ENCODE data around the gene ABLIM2.
A peak's percentile ranks its signal among the peaks of the same experiment; 100 is the strongest.

The ABLIM2 gene

DNA sequence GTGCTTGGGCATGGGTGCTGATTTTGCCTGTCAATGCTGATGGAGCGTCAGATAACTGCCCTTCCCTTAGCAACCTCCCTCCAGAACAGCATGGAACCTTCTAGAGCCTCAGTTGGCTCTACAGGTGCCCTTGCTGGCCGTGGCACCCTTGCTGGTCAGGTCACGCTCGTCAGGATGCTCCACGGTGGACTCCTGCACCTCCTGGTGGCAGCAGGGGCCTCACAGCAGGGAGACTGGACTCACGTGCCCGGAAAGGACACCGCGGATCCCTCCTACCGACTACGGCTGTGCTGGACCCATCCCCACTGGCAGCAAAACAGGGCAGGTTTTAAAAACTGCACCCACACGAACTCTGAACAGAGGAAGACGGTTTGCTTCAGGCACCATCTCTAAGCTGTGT is 136.8 kb downstream of the ABLIM2 start:
- no peak overlapping the region for H3K27ac ChIP-seq
- TF ChIP-seq, protein P1, sequence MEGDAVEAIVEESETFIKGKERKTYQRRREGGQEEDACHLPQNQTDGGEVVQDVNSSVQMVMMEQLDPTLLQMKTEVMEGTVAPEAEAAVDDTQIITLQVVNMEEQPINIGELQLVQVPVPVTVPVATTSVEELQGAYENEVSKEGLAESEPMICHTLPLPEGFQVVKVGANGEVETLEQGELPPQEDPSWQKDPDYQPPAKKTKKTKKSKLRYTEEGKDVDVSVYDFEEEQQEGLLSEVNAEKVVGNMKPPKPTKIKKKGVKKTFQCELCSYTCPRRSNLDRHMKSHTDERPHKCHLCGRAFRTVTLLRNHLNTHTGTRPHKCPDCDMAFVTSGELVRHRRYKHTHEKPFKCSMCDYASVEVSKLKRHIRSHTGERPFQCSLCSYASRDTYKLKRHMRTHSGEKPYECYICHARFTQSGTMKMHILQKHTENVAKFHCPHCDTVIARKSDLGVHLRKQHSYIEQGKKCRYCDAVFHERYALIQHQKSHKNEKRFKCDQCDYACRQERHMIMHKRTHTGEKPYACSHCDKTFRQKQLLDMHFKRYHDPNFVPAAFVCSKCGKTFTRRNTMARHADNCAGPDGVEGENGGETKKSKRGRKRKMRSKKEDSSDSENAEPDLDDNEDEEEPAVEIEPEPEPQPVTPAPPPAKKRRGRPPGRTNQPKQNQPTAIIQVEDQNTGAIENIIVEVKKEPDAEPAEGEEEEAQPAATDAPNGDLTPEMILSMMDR (conservative IDR thresholded peaks at IDR 0.05): no peak; the same call in 1 of the 2 replicates

DNA sequence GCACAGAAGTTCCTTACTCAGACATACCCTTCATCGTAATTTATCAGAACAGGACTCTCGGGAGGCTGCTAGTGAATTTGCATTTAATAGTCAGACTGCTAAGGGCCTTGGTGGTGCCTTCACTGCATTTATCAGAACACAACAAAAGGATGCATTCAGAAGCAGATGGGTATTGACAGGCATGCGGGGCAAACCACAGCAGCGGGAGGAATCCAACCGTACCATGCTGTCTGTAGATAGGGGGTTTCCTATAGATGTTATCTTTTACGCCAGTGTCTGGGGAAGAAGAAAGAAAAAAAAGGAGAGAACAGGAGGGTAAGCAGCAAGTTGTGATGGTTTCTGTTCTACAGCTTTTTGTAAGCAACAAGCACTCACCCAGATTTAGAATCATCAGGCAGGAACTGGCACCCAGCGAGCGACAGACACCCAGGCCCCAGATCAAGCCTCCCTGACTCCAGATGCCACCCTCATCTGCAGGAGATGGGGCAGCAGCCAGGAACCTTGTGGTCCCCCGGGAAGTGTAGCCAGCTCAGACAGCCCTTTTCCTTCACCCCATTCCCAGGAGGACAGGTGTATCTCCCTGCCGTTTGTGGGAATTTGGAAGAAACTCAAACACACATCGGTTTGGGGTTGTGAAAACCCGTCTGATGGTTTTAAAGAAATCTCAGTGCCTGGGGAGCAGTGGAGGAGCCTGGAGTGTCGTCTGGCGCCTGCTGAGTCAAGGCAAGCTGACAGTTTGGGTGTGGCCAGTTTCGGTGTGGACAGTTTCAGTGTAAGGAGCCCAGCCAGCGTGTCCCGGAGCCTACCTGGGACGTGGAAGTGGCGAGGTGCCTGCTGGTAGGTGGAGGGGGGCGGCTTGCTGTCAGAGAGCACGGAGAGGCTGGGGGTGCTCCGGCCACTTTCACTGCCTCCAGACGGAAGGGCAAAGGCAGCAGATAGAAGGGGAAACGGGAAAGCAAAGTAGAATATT is 138.9 kb downstream of the ABLIM2 start:
- H3K27ac ChIP-seq: no peak overlapping the region
- TF ChIP-seq, protein P1 (conservative IDR thresholded peaks at IDR 0.05): no peak

DNA sequence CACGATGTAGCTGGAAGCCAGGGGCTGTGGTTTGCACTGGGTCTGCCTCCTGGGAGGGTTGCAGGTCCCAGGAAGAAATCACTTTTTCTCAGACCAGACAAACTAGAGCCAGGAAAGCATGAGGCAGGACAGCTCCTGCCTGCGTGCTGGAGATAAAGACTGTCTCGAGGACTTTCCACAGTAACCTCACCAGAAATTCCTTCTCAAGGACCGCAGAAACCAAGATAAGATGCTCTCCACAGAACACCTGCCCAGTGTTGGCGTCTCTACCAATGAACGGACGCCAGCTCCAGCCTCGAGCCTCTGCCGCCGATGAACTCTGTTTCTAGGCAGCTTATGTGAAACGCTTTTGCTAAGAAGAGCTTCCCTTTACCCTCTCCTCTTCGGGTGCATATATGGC is 142.1 kb downstream of the ABLIM2 start:
- no peak overlapping the region for H3K27ac ChIP-seq
- TF ChIP-seq, protein P1 (conservative IDR thresholded peaks at IDR 0.05): no peak

DNA sequence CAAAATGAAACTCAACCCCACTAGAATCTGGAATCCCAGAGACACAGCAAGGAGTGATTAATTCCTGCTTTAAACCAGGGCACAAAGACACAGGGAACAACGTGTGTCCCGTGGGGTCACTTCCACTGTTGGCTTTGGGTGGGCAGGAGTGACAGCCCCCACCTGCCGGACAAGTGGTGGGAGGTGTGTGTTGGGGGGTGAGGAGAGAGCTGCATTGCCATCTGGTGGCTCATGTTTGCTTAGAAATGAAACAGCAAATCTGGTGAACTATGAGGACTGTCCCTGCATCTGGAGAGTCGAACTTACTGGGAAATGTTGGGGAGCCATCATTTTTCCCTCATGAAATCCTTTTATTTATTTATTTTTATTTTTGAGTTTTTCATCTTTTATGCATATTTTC is 143.1 kb downstream of the ABLIM2 start:
- H3K27ac ChIP-seq: no peak overlapping the region
- TF ChIP-seq, protein P1 (conservative IDR thresholded peaks at IDR 0.05): peak; percentile 61

DNA sequence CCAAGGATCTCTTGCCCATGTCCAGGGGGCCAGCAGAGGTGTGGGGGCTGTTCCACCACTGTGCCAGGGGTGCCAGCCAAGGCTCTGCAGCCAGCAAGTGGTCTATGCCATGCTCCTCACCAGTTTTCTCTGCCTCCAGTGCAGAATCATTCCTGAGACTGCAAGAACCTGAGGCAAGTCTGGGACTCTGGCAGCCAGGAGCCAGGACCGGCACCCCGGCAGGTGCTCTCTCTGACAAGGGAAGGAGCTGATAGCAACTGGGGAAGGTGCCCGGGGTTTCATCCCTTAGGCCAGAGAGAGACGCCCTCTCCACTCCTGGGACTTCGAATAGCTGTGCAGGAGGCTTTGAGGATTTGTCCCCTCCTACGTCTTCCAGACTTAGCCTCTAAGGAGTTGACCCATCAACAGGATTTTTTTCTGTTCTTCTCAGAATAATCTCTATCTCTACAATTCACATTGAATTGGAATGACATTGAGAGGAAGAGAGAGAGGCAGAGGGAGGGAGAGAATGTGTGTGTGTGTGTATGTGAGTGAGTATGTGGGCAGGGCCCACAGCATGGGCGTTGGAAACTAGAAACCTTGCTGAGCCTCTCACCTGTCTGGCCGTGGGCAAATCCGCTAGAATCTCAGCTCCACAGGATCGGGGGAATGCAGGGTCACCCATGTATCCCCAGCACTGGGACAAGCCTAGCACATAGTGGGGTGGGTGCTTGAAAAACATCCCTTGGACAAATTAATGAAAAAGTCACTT is 144.5 kb downstream of the ABLIM2 start:
- TF ChIP-seq, protein P1 (conservative IDR thresholded peaks at IDR 0.05): no peak
- no peak overlapping the region for H3K27ac ChIP-seq

DNA sequence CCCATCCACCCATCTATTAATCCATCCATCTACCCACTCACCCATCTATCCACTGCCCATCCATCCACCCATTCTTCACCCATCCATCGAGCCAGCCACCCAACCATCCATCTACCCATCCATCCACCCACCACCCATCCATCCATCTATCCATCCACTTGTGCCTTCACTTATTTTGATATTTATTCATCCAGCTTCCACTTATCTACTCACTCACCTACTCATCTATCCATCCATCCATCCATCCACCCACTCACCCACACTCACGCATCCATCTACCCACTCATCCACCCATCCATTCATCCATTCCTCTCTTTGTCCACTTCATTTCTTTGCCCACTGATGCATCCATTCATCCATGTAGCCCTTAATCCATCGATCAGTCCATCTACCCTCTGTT is 146.1 kb downstream of the ABLIM2 start:
- TF ChIP-seq, protein P1 (conservative IDR thresholded peaks at IDR 0.05): no peak
- no peak overlapping the region for H3K27ac ChIP-seq

DNA sequence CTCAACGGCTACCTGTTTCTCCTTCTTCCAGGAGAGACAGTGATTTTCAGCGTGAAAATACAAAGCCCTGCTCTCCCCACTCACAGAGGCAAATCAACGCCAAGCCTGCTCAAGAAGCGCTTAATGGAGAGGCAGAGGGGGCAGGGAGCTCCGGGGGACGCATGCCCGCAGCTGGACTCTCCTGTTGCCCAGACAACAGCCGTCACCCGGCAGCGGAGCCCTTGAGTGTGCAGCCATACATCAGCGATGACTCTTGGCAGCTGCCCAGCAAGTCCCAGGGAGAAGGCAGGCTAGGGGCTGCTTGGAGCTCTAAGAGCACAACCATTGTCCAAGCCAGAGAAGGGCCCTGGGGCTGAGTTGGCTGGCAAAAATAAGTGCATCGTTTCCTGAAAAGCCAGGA is 148.0 kb downstream of the ABLIM2 start:
- H3K27ac ChIP-seq: no peak overlapping the region
- TF ChIP-seq, protein P1 (conservative IDR thresholded peaks at IDR 0.05): no peak
